GM04504 (cell line): ENCODE measurements around the gene CEBPG.

ENCODE experiments used
- DNase-seq: peaks from one replicate; pipeline ENCODE4 v3.0.0-alpha.2; 2012; ENCODE audit warnings: low read depth

Gene CEBPG

DNA sequence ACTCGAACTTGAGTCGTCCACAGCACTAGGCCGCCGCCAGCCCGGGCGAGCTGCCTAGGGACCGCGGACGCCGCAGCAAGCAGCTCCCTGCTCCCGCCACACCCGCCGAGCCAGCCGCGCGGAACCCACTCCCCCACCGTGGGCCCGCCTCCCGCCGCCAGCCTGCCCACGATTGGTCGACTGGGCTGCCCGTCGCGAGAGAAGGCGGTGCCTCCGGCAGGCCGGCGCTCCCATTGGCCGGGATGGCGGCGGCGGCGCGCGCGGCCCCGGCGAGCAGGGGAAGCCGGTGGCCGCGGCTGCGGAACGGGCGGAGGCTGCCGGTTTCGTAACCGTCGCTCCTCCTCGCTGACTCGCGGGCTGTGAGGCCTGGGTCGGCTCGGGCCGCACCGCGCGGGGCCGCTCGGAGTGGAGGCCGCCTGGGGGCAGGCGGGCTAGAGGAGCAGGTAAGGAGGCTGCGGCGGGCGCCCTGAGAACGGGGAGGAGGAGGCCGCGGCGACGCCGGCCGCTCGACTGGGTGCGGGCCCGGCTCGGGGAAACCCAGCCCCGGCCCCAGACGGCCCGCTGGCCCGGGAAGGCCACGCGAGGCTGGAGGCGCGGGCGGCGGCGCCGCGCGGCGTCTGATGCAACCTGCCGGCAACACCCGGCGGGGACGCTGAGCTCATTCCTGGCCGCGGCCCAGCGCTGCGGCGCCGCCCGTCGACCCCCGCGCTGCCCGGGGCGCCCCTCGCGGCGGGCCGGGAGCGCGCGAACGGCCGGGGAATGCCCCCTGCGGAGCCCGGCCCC is at the start of gene CEBPG:
Gene CEBPG, plus strand, starts transcription at position 257 of the 783 bp plus-strand sequence. CDS start 5,531 bp downstream, outside the sequence.
- DNase-seq = peak; percentile 83

DNA sequence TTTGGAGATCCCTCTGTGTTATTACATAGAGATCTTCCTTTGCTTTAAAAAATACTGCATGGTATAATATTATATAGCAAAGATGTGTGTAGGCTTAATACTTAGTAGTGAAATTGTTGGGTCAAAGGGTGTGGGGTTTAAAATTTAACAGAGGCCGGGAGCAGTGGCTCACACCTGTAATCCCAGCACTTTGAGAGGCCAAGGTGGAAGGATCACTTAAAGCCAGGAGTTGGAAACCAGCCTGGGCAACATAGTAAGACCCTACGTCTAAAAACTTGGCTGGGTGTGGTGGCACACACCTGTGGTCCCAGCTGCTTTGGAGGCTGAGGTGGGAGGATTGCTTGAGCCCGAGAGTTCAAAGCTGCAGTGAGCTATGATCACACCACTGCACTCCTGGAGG is 48.9 kb upstream of the CEBPG start:
- no peak for DNase-seq

DNA sequence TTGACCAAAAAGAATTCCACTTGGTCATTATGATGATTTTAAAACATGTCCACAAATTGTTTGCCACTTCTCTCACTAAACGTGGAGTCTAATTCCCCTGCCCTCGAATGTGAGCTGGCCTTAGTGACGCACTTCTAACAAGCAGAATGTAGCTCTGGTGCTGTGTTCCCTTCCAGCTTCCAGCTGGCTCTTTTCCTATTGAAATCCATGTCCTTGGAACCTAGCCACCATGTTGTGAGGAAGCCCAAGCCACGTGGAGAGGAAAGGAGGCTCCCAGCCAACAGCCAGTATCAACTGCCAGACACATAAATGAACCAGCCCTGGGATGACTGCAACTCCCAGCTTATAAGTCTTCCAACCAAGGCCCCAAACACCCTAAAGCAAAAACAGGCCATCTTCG is 47.6 kb upstream of the CEBPG start:
- DNase-seq = no peak

- no peak for DNase-seq
Measured at GRCh38 chr19:33329060-33329459, 44.4 kb upstream of the CEBPG start.

DNA sequence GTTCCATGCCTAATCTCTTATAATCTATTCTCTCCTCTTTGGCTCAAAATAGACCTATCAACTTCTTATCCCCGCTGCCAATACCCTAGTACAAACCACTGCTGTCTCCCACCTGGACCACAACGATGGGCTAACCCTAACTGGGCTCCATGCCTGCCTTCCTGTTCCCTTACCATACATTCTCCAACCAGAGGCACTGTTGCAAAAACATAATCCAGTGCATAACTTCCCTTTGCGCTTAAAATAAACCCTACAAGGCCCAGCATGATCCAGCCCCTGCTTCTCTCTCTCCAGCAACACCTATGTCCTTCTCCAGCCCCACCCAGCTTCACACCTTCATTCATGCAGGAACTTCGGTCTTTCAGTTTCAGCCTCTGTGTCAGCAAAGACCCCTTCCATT is 43.8 kb upstream of the CEBPG start:
- no peak for DNase-seq

GRCh38 chr19:33332248-33332647 is 41.3 kb upstream of the CEBPG start:
- DNase-seq = no peak

DNA sequence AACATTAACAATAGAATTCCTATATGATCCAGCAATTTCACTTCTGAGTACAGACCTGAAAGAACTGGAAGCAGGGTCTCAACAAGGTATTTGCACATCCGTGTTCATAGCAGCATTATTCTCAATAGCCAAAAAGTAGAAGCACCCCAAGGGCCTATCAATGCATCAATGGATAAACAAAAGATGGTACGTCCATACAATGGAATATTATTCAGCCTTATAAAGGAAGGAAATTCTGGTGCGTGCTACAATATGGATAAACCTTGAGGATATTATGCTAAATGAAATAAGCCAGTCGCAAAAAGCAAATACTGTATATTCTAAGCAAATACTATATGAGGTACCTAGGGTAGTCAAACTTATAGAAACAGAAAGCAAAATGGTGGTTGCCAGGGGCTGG is 40.4 kb upstream of the CEBPG start:
- DNase-seq = no peak

DNA sequence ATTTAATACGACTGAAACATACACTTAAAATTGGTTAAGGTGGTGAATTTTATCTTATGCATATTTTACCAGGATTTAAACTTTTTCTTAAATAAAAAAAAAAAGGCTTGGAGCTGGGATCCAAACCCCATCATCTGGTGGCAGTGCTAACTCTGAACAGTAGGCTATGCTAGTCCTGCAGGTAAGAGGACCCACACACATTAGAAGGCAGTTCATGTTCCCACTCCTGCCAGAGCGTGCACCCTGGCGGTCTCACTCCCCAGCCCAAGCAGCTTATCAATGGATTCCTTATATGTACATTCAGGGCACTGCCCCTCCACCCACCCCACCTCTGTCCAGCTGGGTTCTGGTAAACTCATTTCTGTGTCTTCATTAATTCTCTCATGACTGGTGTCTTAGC is 39.9 kb upstream of the CEBPG start:
- no peak for DNase-seq

- DNase-seq = no peak
Measured at GRCh38 chr19:33334271-33334670, 39.2 kb upstream of the CEBPG start.

GRCh38 chr19:33335446-33335845 is 38.1 kb upstream of the CEBPG start:
- DNase-seq = no peak

DNA sequence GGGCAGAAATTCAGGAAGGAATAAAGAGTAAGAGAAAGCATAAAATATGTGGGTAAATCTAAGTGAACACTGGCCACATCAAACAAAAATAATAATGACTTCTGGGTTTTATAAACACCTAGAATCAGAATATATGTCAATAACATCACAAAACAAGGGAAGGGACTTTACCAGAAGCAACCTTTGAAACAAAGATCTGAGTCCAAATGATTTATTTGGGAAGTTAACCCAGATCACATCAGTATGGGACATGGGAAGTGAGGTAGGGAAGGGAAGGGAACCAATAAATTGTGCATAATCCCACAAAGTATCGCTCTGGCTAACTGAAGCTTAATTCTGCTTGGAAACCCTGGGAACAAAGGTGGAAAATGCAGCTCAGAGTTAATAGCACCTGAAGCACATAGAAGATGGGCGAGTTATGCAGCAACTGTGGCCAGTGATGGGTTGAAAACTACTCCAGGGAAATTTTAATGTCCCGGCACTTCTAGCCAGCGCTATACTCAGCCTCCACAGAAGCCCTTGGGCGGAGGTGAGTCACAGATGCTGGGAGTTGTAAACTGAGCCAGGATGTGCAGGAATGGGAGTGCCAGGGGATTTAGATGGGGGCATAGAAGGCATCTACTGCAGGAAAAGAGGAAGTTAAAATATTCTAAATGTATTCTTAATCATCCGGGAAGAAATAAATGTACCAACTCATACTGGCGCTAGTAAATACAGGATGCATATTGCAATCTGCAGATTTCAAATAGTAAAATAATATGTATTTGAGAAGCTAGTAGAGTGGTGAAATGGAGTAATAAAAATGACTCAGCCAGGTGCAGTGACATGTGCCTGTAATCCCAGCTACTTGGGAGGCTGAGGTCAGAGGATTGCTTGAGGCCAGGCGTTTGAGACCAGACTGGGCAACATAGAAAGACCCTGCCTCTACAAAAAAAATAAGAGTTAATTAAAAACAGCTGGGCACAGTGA is 34.2 kb upstream of the CEBPG start:
- no peak for DNase-seq

DNA sequence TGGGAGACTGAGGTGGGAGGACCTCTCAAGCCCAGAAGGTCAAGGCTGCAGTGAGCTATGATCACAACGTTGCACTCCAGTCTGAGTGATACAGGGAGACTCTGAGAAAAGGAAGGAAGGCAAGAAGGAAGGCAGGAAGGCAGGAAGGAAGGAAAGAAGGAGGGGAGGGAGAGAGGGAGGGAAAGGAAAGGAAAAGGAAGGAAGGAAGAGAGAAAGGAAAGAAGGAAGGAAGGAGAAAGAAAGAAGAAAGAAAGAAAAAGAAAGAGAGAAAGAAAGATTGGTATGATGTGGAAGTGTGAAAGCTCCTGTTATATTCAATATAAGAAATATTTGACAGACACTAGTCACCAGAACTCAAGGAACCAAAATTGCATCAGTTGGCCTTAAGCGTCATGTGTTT is 32.5 kb upstream of the CEBPG start:
- no peak for DNase-seq

- DNase-seq = no peak
Measured at GRCh38 chr19:33343301-33343700, 30.2 kb upstream of the CEBPG start.

DNA sequence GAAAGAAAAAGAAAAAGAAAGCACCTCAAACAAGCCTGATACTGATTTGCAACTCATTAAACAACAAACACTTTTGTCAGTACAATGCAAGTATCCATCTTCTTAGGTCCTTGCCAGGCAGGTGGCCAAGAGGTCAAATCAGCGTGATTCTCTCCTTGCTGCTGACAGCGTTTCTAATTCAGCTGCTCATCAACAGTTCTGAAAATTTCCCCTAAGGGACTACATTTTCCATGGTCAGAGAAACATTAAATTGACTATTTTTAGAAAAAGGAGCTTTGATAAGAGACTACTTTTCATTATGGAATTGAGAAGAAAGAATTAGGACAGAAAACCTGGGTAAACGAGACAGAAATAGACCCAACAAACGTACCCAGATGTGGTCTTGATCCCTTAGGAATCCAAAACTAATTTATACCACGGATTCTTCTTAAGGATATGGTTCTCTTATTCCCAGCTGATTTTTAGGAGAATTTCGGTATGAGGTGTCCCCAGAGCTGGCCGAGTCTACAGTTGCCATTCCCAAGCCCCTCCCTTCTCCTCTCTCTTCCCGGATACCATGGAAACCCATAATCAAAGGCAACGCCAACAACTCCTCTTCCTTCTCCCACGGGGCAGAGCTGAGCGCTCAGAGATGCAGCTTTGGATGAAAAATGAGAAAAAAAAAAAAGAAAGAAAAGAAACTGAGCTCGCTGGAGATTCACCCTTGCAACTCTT is 29.5 kb upstream of the CEBPG start:
- DNase-seq = no peak

DNA sequence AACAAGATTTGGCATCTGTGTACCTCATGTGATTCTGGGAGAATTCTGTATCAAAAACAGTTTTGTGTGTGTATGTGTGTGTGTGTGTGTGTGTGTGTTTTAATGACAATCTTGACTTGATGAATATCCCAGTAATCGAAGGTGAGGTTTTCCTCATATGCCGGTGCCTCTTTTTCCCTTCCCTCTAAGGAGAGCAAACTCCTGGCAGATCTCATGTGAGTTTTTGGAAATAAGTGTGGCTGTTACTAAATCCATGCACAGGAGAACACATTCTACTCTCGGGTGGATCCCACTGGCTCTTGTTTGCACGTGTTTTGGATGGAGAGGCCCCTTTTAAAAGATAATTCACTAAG is 29.0 kb upstream of the CEBPG start:
- DNase-seq = no peak

- DNase-seq = no peak
Measured at GRCh38 chr19:33345163-33345562, 28.3 kb upstream of the CEBPG start.

DNA sequence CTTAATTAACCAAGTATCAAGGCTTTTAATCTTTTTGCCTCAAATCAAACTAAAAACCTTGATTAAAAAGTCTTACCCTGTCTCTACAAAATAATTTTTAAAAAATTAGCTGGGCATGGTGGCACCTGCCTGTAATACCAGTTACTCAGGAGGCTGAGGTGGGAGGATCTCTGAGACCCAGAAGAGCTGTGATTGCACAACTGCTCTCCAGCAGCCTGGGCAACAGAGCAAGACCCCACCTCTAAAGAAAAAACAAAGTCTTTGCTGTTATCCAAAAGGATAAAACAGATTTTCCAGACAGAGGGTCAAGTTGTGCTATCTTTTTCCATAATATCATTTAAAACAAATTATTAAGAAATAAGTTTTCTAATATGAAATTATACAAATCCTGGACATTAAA is 26.8 kb upstream of the CEBPG start:
- no peak for DNase-seq

DNA sequence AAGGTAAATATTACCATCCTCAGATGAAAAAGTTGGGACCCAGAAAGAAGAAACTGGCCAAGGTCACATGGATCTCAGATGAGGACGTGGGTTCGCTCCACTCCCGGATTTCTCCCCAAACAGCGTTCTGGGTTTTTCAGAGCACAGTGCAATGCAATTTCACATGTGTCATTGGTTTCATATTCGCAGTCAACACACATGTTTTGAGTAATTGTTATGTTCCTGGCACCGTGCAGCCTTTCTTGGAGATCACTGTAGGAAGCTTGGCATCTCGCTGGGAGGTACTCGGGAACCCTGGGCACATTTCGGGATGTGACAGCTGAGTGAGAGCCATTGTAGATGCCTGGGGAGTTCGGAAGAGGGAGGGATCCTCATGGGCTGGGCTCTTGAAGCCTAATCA is 26.2 kb upstream of the CEBPG start:
- no peak for DNase-seq

GRCh38 chr19:33348301-33349010 is 25.1 kb upstream of the CEBPG start:
- DNase-seq = peak; percentile 23

DNA sequence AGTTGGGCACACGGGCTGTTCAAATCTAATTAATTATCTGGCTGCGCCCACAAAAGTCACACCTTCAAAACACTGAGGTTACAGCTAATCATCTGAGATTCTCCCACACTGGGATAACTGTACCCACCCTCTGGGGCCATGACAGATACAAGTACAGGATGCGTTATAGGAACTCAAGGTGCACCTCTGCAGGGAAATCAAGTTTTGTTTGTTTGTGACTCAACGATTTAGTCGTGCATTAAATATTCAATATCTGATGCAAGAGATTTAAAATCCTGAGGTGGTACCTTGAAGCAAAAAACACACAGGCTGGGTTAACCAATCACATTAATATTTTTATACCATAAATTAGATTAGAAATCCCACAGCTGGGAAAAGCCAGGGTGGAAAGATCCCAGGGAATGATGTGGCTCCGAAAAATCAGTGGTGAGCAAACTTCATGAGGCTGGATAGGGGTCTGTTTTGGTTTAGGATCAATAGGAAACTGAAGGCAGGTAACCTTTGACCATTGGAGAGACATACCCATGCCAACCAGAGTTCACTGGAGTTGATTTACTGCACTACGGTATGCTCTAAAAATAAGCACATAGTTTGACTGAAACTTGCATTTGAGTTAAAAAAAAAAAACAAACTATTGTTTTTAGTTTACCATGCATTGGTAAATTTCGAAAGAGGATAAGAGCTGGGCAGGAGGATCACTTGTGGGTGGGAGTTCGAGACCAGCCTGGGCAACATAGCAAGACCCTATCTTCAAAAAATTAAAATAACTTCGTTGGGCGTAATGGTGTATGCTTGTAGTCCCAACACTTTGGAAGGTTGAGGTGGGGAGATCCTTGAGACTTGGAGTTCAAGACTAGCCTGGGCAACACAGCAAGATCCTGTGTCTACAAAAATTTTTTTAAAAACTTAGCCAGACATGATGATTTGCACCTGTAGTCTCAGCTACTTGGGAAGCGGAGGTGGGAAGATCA is 23.9 kb upstream of the CEBPG start:
- DNase-seq = no peak
